SK-N-SH (cell line): ENCODE data around the gene BAIAP2L2.

Experiments
- CTCF ChIP-seq: fragments of 200-600 bp; sonication (generic); IDR thresholded peaks from 2 replicates; pipeline ENCODE4 v1.6.1; 2017; ENCODE audit warnings: antibody characterized with exemption, mild to moderate bottlenecking, moderate library complexity
- RXRA ChIP-seq: IDR thresholded peaks from 2 replicates; pipeline ENCODE4 v1.4.0; 2012; ENCODE audit warnings: low read depth, mild to moderate bottlenecking, borderline replicate concordance
- YY1 ChIP-seq: IDR thresholded peaks from 2 replicates; pipeline ENCODE4 v1.4.0; 2012; ENCODE audit warnings: low read depth, mild to moderate bottlenecking

GRCh38 chr22:38098410-38099249, 11.9 kb downstream of the BAIAP2L2 start:
- TF ChIP-seq YY1 (no peak), RXRA (no peak), CTCF (no peak)
